Osteoblast (primary cell): ENCODE data around the gene CELSR2. TPM values are rescaled to one million over a fixed set of nuclear protein-coding genes. Genes with fewer than 3 reads are reported as not detected.

ENCODE experiments used
- DNase-seq: peaks from one replicate; pipeline ENCODE4 v3.0.0; 2011; ENCODE audit warnings: low spot score, mixed read lengths; ENCODE audit not compliant: insufficient read length; ENCODE audit errors: missing footprints
- H2AFZ ChIP-seq: 2 replicates; pipeline ENCODE4 v1.6.0; 2011; ENCODE audit warnings: mild to moderate bottlenecking, low read length
- H3K27ac ChIP-seq: 2 replicates; pipeline ENCODE4 v1.5.1; 2011; ENCODE audit warnings: mild to moderate bottlenecking, low read depth, low read length, moderate library complexity
- H3K27me3 ChIP-seq: 2 replicates; pipeline ENCODE4 v1.6.0; 2012; ENCODE audit warnings: mild to moderate bottlenecking, control low read depth, inconsistent platforms, low read length, moderate library complexity; ENCODE audit not compliant: insufficient read depth
- H3K36me3 ChIP-seq: 2 replicates; pipeline ENCODE4 v1.5.1; 2011; ENCODE audit warnings: mild to moderate bottlenecking, low read length, control low read depth, moderate library complexity; ENCODE audit not compliant: insufficient read depth
- H3K4me1 ChIP-seq: 2 replicates; pipeline ENCODE4 v1.5.1; 2011; ENCODE audit warnings: mild to moderate bottlenecking, low read length, control low read depth, moderate library complexity; ENCODE audit not compliant: insufficient read depth
- H3K4me2 ChIP-seq: 2 replicates; pipeline ENCODE4 v1.6.0; 2011; ENCODE audit warnings: mild to moderate bottlenecking, low read length; ENCODE audit not compliant: insufficient read depth
- H3K4me3 ChIP-seq: fragments of 200-600 bp; sonication (generic); 3 replicates; pipeline ENCODE4 v1.5.1; 2012; ENCODE audit warnings: mild to moderate bottlenecking, low read length, inconsistent platforms; ENCODE audit not compliant: insufficient read depth
- H3K79me2 ChIP-seq: 2 replicates; pipeline ENCODE4 v1.6.0; 2012; ENCODE audit warnings: mild to moderate bottlenecking, low read length, control low read depth, inconsistent platforms; ENCODE audit not compliant: insufficient read depth
- H3K9me3 ChIP-seq: 2 replicates; pipeline ENCODE4 v1.5.1; 2011; ENCODE audit warnings: low read depth, low read length, control low read depth
- H4K20me1 ChIP-seq: 2 replicates; pipeline ENCODE4 v1.6.0; 2012; ENCODE audit warnings: mild to moderate bottlenecking, low read length, control low read depth; ENCODE audit not compliant: insufficient read depth
- total RNA-seq: library from RNA; depleted of rRNA; stranded (reverse); fragments of >200 nt; gene quantifications from 2 replicates; pipeline ENCODE4 v1.2.3, GENCODE V29; 2012
- TF ChIP-seq, protein P1 (sequence below): IDR thresholded peaks from 2 replicates; pipeline ENCODE4 v1.5.1; 2011; ENCODE audit warnings: mild to moderate bottlenecking, low read depth, low read length, moderate library complexity; ENCODE audit errors: extremely low read depth

CELSR2 gene
- total RNA-seq, 1 donor, result 1.4 TPM

DNA sequence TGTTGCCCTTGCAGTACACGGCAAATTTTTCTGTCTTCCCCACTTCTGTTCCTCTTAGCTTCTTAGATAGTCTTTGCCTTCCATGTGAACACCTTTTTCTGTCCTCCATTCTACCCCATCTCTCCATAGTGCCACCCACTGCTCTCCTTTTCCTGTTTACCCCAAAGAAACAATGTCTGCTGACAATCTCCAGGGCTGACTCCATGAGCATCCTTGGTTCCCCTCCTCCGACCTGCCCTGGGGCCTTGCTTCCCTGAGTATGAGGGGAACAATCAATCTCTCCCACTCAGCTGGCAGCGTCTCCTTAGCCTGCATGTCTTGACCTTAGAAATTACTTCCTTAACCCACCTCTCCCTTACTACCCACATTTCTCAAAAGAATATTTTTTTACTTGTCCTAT lies 69.8 kb downstream of the CELSR2 start:
- H3K4me2 ChIP-seq, result no peak overlapping the region
- H2AFZ ChIP-seq, result no peak overlapping the region
- no peaks in the 10 kb centered on the region for H3K79me2 ChIP-seq
- no peak for DNase-seq
- H3K27me3 ChIP-seq, result no peaks in the 10 kb centered on the region
- no peaks in the 10 kb centered on the region for H4K20me1 ChIP-seq
- H3K36me3 ChIP-seq, result peaks cover 36% of the 10 kb centered on the region
- no peak overlapping the region for H3K4me3 ChIP-seq
- TF ChIP-seq, protein P1, sequence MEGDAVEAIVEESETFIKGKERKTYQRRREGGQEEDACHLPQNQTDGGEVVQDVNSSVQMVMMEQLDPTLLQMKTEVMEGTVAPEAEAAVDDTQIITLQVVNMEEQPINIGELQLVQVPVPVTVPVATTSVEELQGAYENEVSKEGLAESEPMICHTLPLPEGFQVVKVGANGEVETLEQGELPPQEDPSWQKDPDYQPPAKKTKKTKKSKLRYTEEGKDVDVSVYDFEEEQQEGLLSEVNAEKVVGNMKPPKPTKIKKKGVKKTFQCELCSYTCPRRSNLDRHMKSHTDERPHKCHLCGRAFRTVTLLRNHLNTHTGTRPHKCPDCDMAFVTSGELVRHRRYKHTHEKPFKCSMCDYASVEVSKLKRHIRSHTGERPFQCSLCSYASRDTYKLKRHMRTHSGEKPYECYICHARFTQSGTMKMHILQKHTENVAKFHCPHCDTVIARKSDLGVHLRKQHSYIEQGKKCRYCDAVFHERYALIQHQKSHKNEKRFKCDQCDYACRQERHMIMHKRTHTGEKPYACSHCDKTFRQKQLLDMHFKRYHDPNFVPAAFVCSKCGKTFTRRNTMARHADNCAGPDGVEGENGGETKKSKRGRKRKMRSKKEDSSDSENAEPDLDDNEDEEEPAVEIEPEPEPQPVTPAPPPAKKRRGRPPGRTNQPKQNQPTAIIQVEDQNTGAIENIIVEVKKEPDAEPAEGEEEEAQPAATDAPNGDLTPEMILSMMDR, result no peak
- H3K27ac ChIP-seq, result no peak overlapping the region
- H3K9me3 ChIP-seq, result no peaks in the 10 kb centered on the region
- peaks cover 3% of the 10 kb centered on the region for H3K4me1 ChIP-seq

DNA sequence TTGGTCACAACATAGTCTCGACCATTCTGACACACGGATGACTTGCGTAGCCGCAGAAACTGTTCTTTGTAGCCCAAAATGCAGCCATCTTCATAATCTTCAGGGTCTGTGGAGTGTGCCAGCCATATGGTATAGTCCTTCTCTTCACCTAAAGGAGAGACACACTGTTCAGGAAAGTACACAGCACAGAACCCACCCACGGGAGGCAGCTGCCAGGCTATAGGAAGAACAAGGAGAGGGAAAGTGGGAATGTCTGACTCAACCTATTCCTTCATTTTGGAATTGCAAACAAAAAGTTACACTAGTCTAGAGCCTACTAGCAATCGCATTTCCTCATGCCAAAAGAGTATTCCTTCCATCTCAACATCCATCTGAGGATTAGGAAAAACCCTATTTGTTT lies 73.6 kb downstream of the CELSR2 start:
- no peaks in the 10 kb centered on the region for H3K27me3 ChIP-seq
- no peak overlapping the region for H2AFZ ChIP-seq
- peaks cover 38% of the 10 kb centered on the region for H3K36me3 ChIP-seq
- DNase-seq, result no peak
- H3K4me2 ChIP-seq, result no peak overlapping the region
- no peaks in the 10 kb centered on the region for H3K9me3 ChIP-seq
- H3K79me2 ChIP-seq, result no peaks in the 10 kb centered on the region
- TF ChIP-seq, protein P1, result no peak
- H3K27ac ChIP-seq, result no peak overlapping the region
- no peak overlapping the region for H3K4me3 ChIP-seq
- H3K4me1 ChIP-seq, result no peaks in the 10 kb centered on the region
- H4K20me1 ChIP-seq, result no peaks in the 10 kb centered on the region

Other genes with a start within 250 kb of the CELSR2 start
- gene WDR47, start 207.4 kb upstream of the CELSR2 start, total RNA-seq, result 19.7 and 20.6 TPM in 2 replicates
- gene TAF13, start 173.5 kb upstream of the CELSR2 start, total RNA-seq, result 61.0 and 84.7 TPM in 2 replicates
- gene TMEM167B, start 158.8 kb upstream of the CELSR2 start, total RNA-seq, result 24.6 and 30.1 TPM in 2 replicates
- gene ELAPOR1, start 135.4 kb upstream of the CELSR2 start, total RNA-seq, result 0.36 and 0.59 TPM in 2 replicates
- gene SARS1, start 35.6 kb upstream of the CELSR2 start, total RNA-seq, result 361 and 392 TPM in 2 replicates
- 5.4 and 5.9 TPM in 2 replicates for gene PSRC1, start 33.6 kb downstream of the CELSR2 start, total RNA-seq
- not detected in 2 replicates for gene MYBPHL, start 57.5 kb downstream of the CELSR2 start, total RNA-seq
- gene SORT1, start 148.4 kb downstream of the CELSR2 start, total RNA-seq, result 45.1 and 48.5 TPM in 2 replicates
- gene PSMA5, start 176.9 kb downstream of the CELSR2 start, total RNA-seq, result 41.5 and 45.6 TPM in 2 replicates
- gene SYPL2, start 217.0 kb downstream of the CELSR2 start, total RNA-seq, result 0.88 and 1.8 TPM in 2 replicates
- 1.8 and 3.5 TPM in 2 replicates for gene ATXN7L2, start 234.4 kb downstream of the CELSR2 start, total RNA-seq
- 6.5 and 10.5 TPM in 2 replicates for gene CYB561D1, start 244.6 kb downstream of the CELSR2 start, total RNA-seq